ENCODE measurements around the gene SPATA9. TPM values are rescaled to one million over a fixed set of nuclear protein-coding genes. Genes with fewer than 3 reads are reported as not detected.

Gene SPATA9
- total and polyA plus RNA-seq, 2 donors (not counting 3 experiments of a cell fraction or from before 2014, with no cell fraction given), result 0.07 TPM; not detected in 1

DNA sequence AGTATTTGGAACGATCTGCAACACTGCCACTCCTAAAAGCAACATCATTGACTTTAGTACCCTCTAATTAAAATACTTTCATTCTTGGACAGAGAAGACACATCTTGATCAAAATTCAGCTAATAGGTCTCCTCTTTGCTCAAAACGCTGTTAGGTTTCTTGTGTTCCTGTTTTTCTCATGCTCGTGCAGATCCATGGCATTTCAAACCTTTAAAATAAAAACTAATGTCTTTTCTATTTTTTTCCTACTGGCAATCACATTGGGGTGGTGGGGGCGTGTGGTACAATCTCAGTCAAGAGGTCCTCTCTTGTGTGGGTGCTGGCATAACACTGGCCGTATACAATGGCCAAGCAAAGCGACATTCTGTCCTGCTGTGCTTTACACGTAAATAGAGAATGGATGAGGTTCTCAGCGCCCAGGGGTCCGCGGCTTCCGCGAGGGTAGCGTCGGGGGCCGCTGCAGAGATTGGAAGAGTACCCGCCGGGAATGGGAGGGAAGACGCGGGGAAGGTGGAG lies 63.2 kb downstream of the SPATA9 start:
- BruUV-seq (replicated peaks), result no TSS peak
- TF ChIP-seq MYC (IDR thresholded peaks at IDR 0.05; ENCODE audit: low read depth, low read length), result no peak
- TF ChIP-seq POLR2A (IDR thresholded peaks at IDR 0.05; ENCODE audit: low read depth, low read length), result no peak
- no peak for TF ChIP-seq GATA2 (IDR thresholded peaks at IDR 0.05; ENCODE audit: insufficient read depth, insufficient read length, low read depth, low read length)
- no peak for TF ChIP-seq POLR2AphosphoS5 (IDR thresholded peaks at IDR 0.05; ENCODE audit: insufficient read depth, low read depth, low read length)
- no peak for TF ChIP-seq EZH2 (IDR thresholded peaks at IDR 0.05; ENCODE audit: borderline replicate concordance, low read depth, low read length, severe bottlenecking)
- TF ChIP-seq MAX (IDR thresholded peaks at IDR 0.05; ENCODE audit: insufficient read depth, insufficient read length), result no peak
- no peak for TF ChIP-seq JUN (IDR thresholded peaks at IDR 0.05; ENCODE audit: borderline replicate concordance, insufficient read depth, insufficient read length, low read depth)
- TF ChIP-seq FOS (IDR thresholded peaks at IDR 0.05; ENCODE audit: borderline replicate concordance, insufficient read depth, low read length), result no peak
- TF ChIP-seq, protein P1, sequence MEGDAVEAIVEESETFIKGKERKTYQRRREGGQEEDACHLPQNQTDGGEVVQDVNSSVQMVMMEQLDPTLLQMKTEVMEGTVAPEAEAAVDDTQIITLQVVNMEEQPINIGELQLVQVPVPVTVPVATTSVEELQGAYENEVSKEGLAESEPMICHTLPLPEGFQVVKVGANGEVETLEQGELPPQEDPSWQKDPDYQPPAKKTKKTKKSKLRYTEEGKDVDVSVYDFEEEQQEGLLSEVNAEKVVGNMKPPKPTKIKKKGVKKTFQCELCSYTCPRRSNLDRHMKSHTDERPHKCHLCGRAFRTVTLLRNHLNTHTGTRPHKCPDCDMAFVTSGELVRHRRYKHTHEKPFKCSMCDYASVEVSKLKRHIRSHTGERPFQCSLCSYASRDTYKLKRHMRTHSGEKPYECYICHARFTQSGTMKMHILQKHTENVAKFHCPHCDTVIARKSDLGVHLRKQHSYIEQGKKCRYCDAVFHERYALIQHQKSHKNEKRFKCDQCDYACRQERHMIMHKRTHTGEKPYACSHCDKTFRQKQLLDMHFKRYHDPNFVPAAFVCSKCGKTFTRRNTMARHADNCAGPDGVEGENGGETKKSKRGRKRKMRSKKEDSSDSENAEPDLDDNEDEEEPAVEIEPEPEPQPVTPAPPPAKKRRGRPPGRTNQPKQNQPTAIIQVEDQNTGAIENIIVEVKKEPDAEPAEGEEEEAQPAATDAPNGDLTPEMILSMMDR (IDR thresholded peaks at IDR 0.05; ENCODE audit: extremely low read depth in 1 of 2, insufficient read depth in 1 of 2, low read depth in 1 of 2, low read length in 2 of 2), result no peak
- CTCF ChIA-PET, result no interaction called here
- Histone ChIP-seq H3K4me3 (replicated peaks in 1 of 3; ENCODE audit: insufficient read depth in 1 of 3, low read depth in 1 of 3, low read length in 3 of 3) (peak overlapping the region; percentile 18 to 54 (median 53)), H3K4me1 (ENCODE audit: control insufficient read depth, extremely low read depth, insufficient read depth, low read length) (peaks cover 23% of the 10 kb centered on the region), H3K27ac (ENCODE audit: insufficient read depth, low read depth, low read length) (peak overlapping the region; percentile 6), H3K4me2 (ENCODE audit: insufficient read depth, low read length) (peak overlapping the region; percentile 89), H3K27me3 (ENCODE audit: control insufficient read depth in 2 of 2, insufficient read depth in 2 of 2, low read length in 2 of 2) (no peaks in the 10 kb centered on the region), H3K9me1 (replicated peaks; ENCODE audit: control insufficient read depth, extremely low read depth, insufficient read depth, low read length) (no peaks in the 10 kb centered on the region), H3K36me3 (ENCODE audit: control insufficient read depth in 2 of 2, extremely low read depth in 1 of 2, insufficient read depth in 2 of 2, low read length in 2 of 2) (no peaks in the 10 kb centered on the region), H3K79me2 (ENCODE audit: control insufficient read depth, insufficient read depth, low read length) (no peaks in the 10 kb centered on the region), H3K9ac (replicated peaks; ENCODE audit: extremely low read depth, insufficient read depth, low read length) (peak overlapping the region; percentile 42), H2AFZ (ENCODE audit: low read depth, low read length) (peak overlapping the region; percentile 89), H3K9me3 (replicated peaks; ENCODE audit: control insufficient read depth, insufficient read depth, low read length) (no peaks in the 10 kb centered on the region), H4K20me1 (replicated peaks; ENCODE audit: control insufficient read depth, extremely low read depth, insufficient read depth, low read length) (no peaks in the 10 kb centered on the region)
- DNase-seq (ENCODE audit: low read depth, low spot score), result no peak
- FAIRE-seq, result no peak
- dilution Hi-C loops (cut with MboI; ENCODE audit: extremely low pct_ligation_motif_present, low sequenced_read_pairs) (no loop called here), intact Hi-C loops (cut with micrococcal nuclease) (loop anchor here (1.0 kb wide), 1 partner anchor 64 kb away; the partner anchor contains the start of gene ARSK)
- POLR2A ChIA-PET, result no interaction called here
